Endothelial cell of umbilical vein (primary cell): ENCODE measurements around the gene PIGT. TPM values are rescaled to one million over a fixed set of nuclear protein-coding genes. Genes with fewer than 3 reads are reported as not detected.

Experiments used
- BruUV-seq: library from RNA; stranded (reverse); fragments of 400-500 nt; replicated peaks from 2 replicates; lab custom pipeline; 2021; lab: Mats Ljungman, UMichigan
- CTCF ChIA-PET: fragments of 300-600, 350-600 bp; sonication (Branson Sonifier 250); formaldehyde crosslinking; loops from one replicate; lab custom pipeline; 2021; ENCODE audit warnings: antibody characterized with exemption, inconsistent platforms; lab: Charles Lee
- POLR2A ChIA-PET: fragments of 300-600, 350-600 bp; sonication (Branson Sonifier 250); formaldehyde crosslinking; loops from one replicate; lab custom pipeline; 2021; ENCODE audit warnings: antibody characterized with exemption, inconsistent platforms; lab: Charles Lee
- DNase-seq: peaks from one replicate; pipeline ENCODE4 v3.0.0-alpha.2; 2011; ENCODE audit warnings: low read depth, low spot score
- FAIRE-seq: peaks from 2 replicates; lab custom pipeline; 2011; peaks lifted over from hg19 to GRCh38; lab: Jason Lieb, UNC
- H2AFZ ChIP-seq: 2 replicates; pipeline ENCODE4 v1.6.0; 2012; ENCODE audit warnings: low read depth, low read length, control low read depth, inconsistent platforms
- H3K27ac ChIP-seq: 2 replicates; pipeline ENCODE4 v1.5.1; 2011; ENCODE audit warnings: low read depth, mild to moderate bottlenecking, control low read depth, low read length, moderate library complexity; ENCODE audit not compliant: insufficient read depth
- H3K27me3 ChIP-seq, 2 experiments: 2 replicates each; pipeline versions ENCODE4 v1.6.0 to v1.6.1; 2011; ENCODE audit warnings: low read length in 2 of 2, mixed read lengths in 1 of 2; ENCODE audit not compliant: control insufficient read depth in 2 of 2, insufficient read depth in 2 of 2
- H3K36me3 ChIP-seq, 2 experiments: 2 replicates in 1 of 2; 3 replicates in 1 of 2; pipeline ENCODE4 v1.5.1; 2011; ENCODE audit warnings: low read length in 2 of 2, mild to moderate bottlenecking in 1 of 2, moderate library complexity in 1 of 2; ENCODE audit not compliant: control insufficient read depth in 2 of 2, insufficient read depth in 2 of 2; ENCODE audit errors: extremely low read depth in 1 of 2
- H3K4me1 ChIP-seq: 3 replicates; pipeline ENCODE4 v1.5.1; 2011; ENCODE audit warnings: mild to moderate bottlenecking, low read length; ENCODE audit not compliant: control insufficient read depth, insufficient read depth; ENCODE audit errors: extremely low read depth
- H3K4me2 ChIP-seq: 2 replicates; pipeline ENCODE4 v1.6.1; 2011; ENCODE audit warnings: low read length, control low read depth, mixed read lengths; ENCODE audit not compliant: insufficient read depth
- H3K4me3 ChIP-seq, 3 experiments: fragments of 200-600 bp in 1 of 3; sonication (generic), shearing (Covaris generic) in 1 of 3; replicated peaks in 1 of 3; 2 replicates each; pipeline ENCODE4 v1.5.1; 2011 to 2016; ENCODE audit warnings: control low read depth in 3 of 3, low read length in 3 of 3, mild to moderate bottlenecking in 2 of 3, inconsistent platforms in 1 of 3, low read depth in 1 of 3, moderate library complexity in 1 of 3; ENCODE audit not compliant: insufficient read depth in 1 of 3
- H3K79me2 ChIP-seq: 2 replicates; pipeline ENCODE4 v1.6.0; 2012; ENCODE audit warnings: low read length, inconsistent platforms; ENCODE audit not compliant: control insufficient read depth, insufficient read depth
- H3K9ac ChIP-seq: replicated peaks from 2 replicates; pipeline ENCODE3; 2011; ENCODE audit warnings: low read length, control low read depth; ENCODE audit not compliant: insufficient read depth; ENCODE audit errors: extremely low read depth
- H3K9me1 ChIP-seq: replicated peaks from 3 replicates; pipeline ENCODE4 v1.6.0; 2011; ENCODE audit warnings: mild to moderate bottlenecking, low read length; ENCODE audit not compliant: control insufficient read depth, insufficient read depth; ENCODE audit errors: extremely low read depth
- H3K9me3 ChIP-seq: replicated peaks from 2 replicates; pipeline ENCODE4 v1.5.1; 2012; ENCODE audit warnings: low read length, inconsistent platforms; ENCODE audit not compliant: control insufficient read depth, insufficient read depth
- H4K20me1 ChIP-seq: replicated peaks from 2 replicates; pipeline ENCODE3; 2011; ENCODE audit warnings: mild to moderate bottlenecking, low read length; ENCODE audit not compliant: control insufficient read depth, insufficient read depth; ENCODE audit errors: extremely low read depth
- CTCF ChIP-seq, 2 donors: IDR thresholded peaks; 1 replicate in 1 of 2; 2 replicates in 1 of 2; pipeline ENCODE4 v1.5.1; 2011; ENCODE audit warnings: low read length in 2 of 2, mild to moderate bottlenecking in 2 of 2, moderate library complexity in 2 of 2, control low read depth in 1 of 2, inconsistent platforms in 1 of 2, low read depth in 1 of 2; ENCODE audit not compliant: insufficient read depth in 1 of 2; ENCODE audit errors: extremely low read depth in 1 of 2
- EZH2 ChIP-seq: IDR thresholded peaks from 2 replicates; pipeline ENCODE4 v1.6.1; 2012; ENCODE audit warnings: borderline replicate concordance, low read depth, mild to moderate bottlenecking, moderate library complexity, low read length, inconsistent platforms; ENCODE audit not compliant: severe bottlenecking
- FOS ChIP-seq: IDR thresholded peaks from 2 replicates; pipeline ENCODE4 v1.6.1; 2011; ENCODE audit warnings: mild to moderate bottlenecking, low read length, moderate library complexity, borderline replicate concordance; ENCODE audit not compliant: insufficient read depth
- JUN ChIP-seq: IDR thresholded peaks from 2 replicates; pipeline ENCODE4 v1.6.1; 2011; ENCODE audit warnings: borderline replicate concordance, low read depth; ENCODE audit not compliant: insufficient read length, insufficient read depth
- POLR2A ChIP-seq: IDR thresholded peaks from 2 replicates; pipeline ENCODE4 v1.6.1; 2012; ENCODE audit warnings: low read depth, mild to moderate bottlenecking, control low read depth, low read length
- POLR2AphosphoS5 ChIP-seq: IDR thresholded peaks from 2 replicates; pipeline ENCODE4 v1.6.1; 2012; ENCODE audit warnings: low read depth, mild to moderate bottlenecking, control low read depth, low read length, moderate library complexity; ENCODE audit not compliant: insufficient read depth
- dilution Hi-C: fragments of 300-500 bp; cut with MboI; formaldehyde crosslinking; loops from one replicate; pipeline ENCODE4 v1.15.0; 2019; ENCODE audit warnings: low sequenced_read_pairs; ENCODE audit not compliant: extremely low pct_ligation_motif_present
- intact Hi-C: fragments of 100-400 bp; cut with micrococcal nuclease; formaldehyde crosslinking; loops from one replicate; pipeline ENCODE4 v1.10.0; 2022
- polyA plus RNA-seq, 4 experiments: library from polyadenylated mRNA; depleted of rRNA in 3 of 4; stranded (reverse) in 3 of 4; unstranded in 1 of 4; fragments of >200 nt; gene quantifications; 2 replicates each; pipeline versions ENCODE4 v1.2.1 to v1.2.3, GENCODE V29; 2011 to 2012; ENCODE audit warnings: missing spikeins in 1 of 4
- total RNA-seq: library from RNA; stranded (reverse); gene quantifications from 2 replicates; pipeline ENCODE4 v1.2.3, GENCODE V29; 2021
- TF ChIP-seq, protein P1 (sequence below): IDR thresholded peaks from 2 replicates; pipeline ENCODE4 v1.6.1; 2011; ENCODE audit not compliant: insufficient read depth, insufficient read length

Gene PIGT
- total and polyA plus RNA-seq, 2 donors (not counting 3 experiments of a cell fraction or from before 2014, with no cell fraction given): 96.8 to 143 TPM

DNA sequence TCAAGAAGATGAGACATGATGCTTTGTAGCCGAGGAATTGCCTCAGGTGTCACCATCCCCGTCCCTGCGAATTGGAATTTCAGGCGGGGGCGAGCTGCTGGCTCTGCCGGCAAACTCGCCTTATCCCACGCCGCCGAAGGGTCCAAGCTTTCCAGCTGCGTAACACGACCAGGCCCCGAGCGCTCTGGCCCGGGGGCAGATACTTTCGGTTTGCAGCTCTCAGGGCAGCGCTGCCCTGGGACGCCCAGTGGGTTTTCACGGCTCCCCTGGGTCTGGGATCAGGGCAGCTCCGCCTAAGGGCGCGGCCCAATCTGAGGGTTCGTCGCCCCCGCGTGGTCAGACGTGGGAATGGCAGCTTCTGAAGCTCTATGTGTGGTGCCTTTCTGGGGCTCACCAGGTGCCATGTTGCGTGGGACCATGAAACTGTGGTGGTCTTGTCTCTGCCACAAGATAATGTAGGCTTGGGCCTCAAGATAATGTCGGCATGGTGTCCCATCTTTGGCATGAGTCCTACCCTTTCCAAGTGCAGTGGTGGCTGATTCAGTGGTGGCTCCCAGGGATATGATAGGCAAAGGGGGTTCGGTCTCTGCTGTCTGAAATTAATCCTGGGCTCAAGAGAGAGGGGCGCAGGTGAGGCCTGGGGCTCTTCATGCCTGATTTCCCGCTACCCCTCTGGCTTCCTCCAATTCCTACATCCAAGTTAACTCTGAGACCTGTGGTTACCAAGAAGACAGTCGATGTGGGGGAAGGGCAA, 21.0 kb downstream of the PIGT start:
- Histone ChIP-seq H4K20me1 (no peaks in the 10 kb centered on the region), H3K9me3 (no peaks in the 10 kb centered on the region), H3K36me3 (no peaks in the 10 kb centered on the region), H3K79me2 (no peaks in the 10 kb centered on the region), H3K4me1 (peaks cover 6% of the 10 kb centered on the region), H3K4me3 (peak overlapping the region; percentile 42 to 71 (median 52)), H3K9ac (peak overlapping the region; percentile 75), H3K4me2 (peak overlapping the region; percentile 88), H2AFZ (peak overlapping the region; percentile 86), H3K9me1 (no peaks in the 10 kb centered on the region), H3K27me3 (no peaks in the 10 kb centered on the region), H3K27ac (no peak overlapping the region)
- TF ChIP-seq POLR2A (no peak), POLR2AphosphoS5 (no peak), CTCF (IDR thresholded peaks at IDR 0.05; ENCODE audit: extremely low read depth in 1 of 2, insufficient read depth in 1 of 2, low read depth in 1 of 2, low read length in 2 of 2) (peak; percentile 92 to 96), JUN (no peak), FOS (no peak), EZH2 (no peak)
- TF ChIP-seq, protein P1, sequence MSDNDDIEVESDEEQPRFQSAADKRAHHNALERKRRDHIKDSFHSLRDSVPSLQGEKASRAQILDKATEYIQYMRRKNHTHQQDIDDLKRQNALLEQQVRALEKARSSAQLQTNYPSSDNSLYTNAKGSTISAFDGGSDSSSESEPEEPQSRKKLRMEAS: no peak
- FAIRE-seq (peak; percentile 83), DNase-seq (peak; percentile 85)
- dilution Hi-C loops: no loop called here
- no TSS peak for BruUV-seq
- intact Hi-C loops: loop anchor here (1.0 kb wide), 6 partner anchors 21 to 334 kb away; partner anchors contain the start of genes PIGT and SYS1
- ChIA-PET POLR2A (interaction anchor here (0.6 to 2.2 kb wide), 6 partner anchors 13 to 334 kb away, joined by 3 to 6 read pairs (median 3); partner anchors contain the start of gene SYS1), CTCF (interaction anchor here (0.7 to 12.5 kb wide), 47 partner anchors 8 to 393 kb away, joined by 3 to 416 read pairs (median 7); partner anchors contain the start of genes PIGT, RBPJL, SDC4 and SYS1)
